GM18951 (cell line): ENCODE results near the gene GMPS.

Source experiments
- POLR2A ChIP-seq: IDR thresholded peaks from 4 replicates; pipeline ENCODE4 v1.6.1; 2011; ENCODE audit warnings: mild to moderate bottlenecking; ENCODE audit not compliant: insufficient read length, insufficient read depth; ENCODE audit errors: extremely low read depth
- in situ Hi-C: fragments of 300-500 bp; cut with MboI; formaldehyde crosslinking; loops from one replicate; pipeline ENCODE4 v1.12.0; 2022; ENCODE audit warnings: low sequenced_read_pairs, mixed read lengths, inconsistent platforms; ENCODE audit not compliant: unreplicated experiment

The GMPS gene

GRCh38 chr3:155972885-155973584 lies 102.6 kb downstream of the GMPS start:
- no peak for TF ChIP-seq POLR2A
- in situ Hi-C loops: no loop called here

- TF ChIP-seq POLR2A: no peak
These were observed 107.9 kb downstream of the GMPS start for GRCh38 chr3:155978324-155978723.

GRCh38 chr3:155979746-155980145 lies 109.3 kb downstream of the GMPS start:
- no peak for TF ChIP-seq POLR2A
- in situ Hi-C loops: no loop called here

More at GRCh38 chr3:155978324-155978723, 107.9 kb downstream of the GMPS start:
- in situ Hi-C loops: no loop called here

- in situ Hi-C loops: no loop called here
- no peak for TF ChIP-seq POLR2A
These were observed 111.2 kb downstream of the GMPS start for GRCh38 chr3:155981669-155982068.

GRCh38 chr3:155983834-155984474 lies 113.5 kb downstream of the GMPS start:
- TF ChIP-seq POLR2A: no peak
- in situ Hi-C loops: no loop called here

- no peak for TF ChIP-seq POLR2A
- in situ Hi-C loops: no loop called here
These were observed 114.5 kb downstream of the GMPS start for GRCh38 chr3:155984791-155985417.

- in situ Hi-C loops: no loop called here
- TF ChIP-seq POLR2A: no peak
These were observed 119.1 kb downstream of the GMPS start for GRCh38 chr3:155989536-155989935.

GRCh38 chr3:155991212-155991611 lies 120.8 kb downstream of the GMPS start:
- TF ChIP-seq POLR2A: no peak
- in situ Hi-C loops: no loop called here

GRCh38 chr3:155991847-155992246 lies 121.4 kb downstream of the GMPS start:
- in situ Hi-C loops: no loop called here
- TF ChIP-seq POLR2A: no peak
